Measurements from ENCODE around the gene KLK8. TPM values are rescaled to one million over a fixed set of nuclear protein-coding genes. Genes with fewer than 3 reads are reported as not detected.

Gene KLK8
- total RNA-seq, 1 experiment from 2014 or later: 4.4 TPM

GRCh38 chr19:50998686-50999085 is 2.7 kb downstream of the KLK8 start:
- no peak for ATAC-seq
- H3K4me3 Mint-ChIP-seq: no peak overlapping the region
- H3K9me3 Mint-ChIP-seq: peaks cover 10% of the 10 kb centered on the region
- peaks cover 49% of the 10 kb centered on the region for H3K27me3 Mint-ChIP-seq (ENCODE audit: low read depth)
- TF ChIP-seq ZNF121 (CRISPR knock-in tag; IDR thresholded peaks at IDR 0.05) (no peak), ZNF396 (CRISPR knock-in tag; IDR thresholded peaks at IDR 0.05; ENCODE audit: borderline replicate concordance) (no peak), ETV6 (CRISPR knock-in tag; IDR thresholded peaks at IDR 0.05) (no peak), OVOL2 (CRISPR knock-in tag; IDR thresholded peaks at IDR 0.05; ENCODE audit: borderline replicate concordance) (no peak)
- TF ChIP-seq, protein P1, sequence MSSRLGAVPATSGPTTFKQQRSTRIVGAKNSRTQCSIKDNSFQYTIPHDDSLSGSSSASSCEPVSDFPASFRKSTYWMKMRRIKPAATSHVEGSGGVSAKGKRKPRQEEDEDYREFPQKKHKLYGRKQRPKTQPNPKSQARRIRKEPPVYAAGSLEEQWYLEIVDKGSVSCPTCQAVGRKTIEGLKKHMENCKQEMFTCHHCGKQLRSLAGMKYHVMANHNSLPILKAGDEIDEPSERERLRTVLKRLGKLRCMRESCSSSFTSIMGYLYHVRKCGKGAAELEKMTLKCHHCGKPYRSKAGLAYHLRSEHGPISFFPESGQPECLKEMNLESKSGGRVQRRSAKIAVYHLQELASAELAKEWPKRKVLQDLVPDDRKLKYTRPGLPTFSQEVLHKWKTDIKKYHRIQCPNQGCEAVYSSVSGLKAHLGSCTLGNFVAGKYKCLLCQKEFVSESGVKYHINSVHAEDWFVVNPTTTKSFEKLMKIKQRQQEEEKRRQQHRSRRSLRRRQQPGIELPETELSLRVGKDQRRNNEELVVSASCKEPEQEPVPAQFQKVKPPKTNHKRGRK (CRISPR knock-in tag; IDR thresholded peaks at IDR 0.05; ENCODE audit: borderline replicate concordance): no peak
- TF ChIP-seq, protein P2, sequence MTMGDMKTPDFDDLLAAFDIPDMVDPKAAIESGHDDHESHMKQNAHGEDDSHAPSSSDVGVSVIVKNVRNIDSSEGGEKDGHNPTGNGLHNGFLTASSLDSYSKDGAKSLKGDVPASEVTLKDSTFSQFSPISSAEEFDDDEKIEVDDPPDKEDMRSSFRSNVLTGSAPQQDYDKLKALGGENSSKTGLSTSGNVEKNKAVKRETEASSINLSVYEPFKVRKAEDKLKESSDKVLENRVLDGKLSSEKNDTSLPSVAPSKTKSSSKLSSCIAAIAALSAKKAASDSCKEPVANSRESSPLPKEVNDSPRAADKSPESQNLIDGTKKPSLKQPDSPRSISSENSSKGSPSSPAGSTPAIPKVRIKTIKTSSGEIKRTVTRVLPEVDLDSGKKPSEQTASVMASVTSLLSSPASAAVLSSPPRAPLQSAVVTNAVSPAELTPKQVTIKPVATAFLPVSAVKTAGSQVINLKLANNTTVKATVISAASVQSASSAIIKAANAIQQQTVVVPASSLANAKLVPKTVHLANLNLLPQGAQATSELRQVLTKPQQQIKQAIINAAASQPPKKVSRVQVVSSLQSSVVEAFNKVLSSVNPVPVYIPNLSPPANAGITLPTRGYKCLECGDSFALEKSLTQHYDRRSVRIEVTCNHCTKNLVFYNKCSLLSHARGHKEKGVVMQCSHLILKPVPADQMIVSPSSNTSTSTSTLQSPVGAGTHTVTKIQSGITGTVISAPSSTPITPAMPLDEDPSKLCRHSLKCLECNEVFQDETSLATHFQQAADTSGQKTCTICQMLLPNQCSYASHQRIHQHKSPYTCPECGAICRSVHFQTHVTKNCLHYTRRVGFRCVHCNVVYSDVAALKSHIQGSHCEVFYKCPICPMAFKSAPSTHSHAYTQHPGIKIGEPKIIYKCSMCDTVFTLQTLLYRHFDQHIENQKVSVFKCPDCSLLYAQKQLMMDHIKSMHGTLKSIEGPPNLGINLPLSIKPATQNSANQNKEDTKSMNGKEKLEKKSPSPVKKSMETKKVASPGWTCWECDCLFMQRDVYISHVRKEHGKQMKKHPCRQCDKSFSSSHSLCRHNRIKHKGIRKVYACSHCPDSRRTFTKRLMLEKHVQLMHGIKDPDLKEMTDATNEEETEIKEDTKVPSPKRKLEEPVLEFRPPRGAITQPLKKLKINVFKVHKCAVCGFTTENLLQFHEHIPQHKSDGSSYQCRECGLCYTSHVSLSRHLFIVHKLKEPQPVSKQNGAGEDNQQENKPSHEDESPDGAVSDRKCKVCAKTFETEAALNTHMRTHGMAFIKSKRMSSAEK (CRISPR knock-in tag; IDR thresholded peaks at IDR 0.05; ENCODE audit: borderline replicate concordance): no peak
- 0 out of 2 replicates have a peak, but pooled peaks cover 3% of the 10 kb centered on the region for H3K36me3 Mint-ChIP-seq
- H3K27ac Mint-ChIP-seq: no peak overlapping the region
- ChIA-PET CTCF (interaction anchor here (2.1 to 6.0 kb wide), 2 partner anchors 19 to 22 kb away, joined by 7 to 94 read pairs; no protein-coding TSS in a partner anchor), POLR2A (no interaction called here)
- H3K4me1 Mint-ChIP-seq: peaks cover 24% of the 10 kb centered on the region
- DNase-seq (ENCODE audit: low spot score): no peak

GRCh38 chr19:50998061-50998460 is 3.3 kb downstream of the KLK8 start:
- H3K27ac Mint-ChIP-seq: no peak overlapping the region
- H3K4me3 Mint-ChIP-seq: no peak overlapping the region
- peaks cover 10% of the 10 kb centered on the region for H3K9me3 Mint-ChIP-seq
- no peak for DNase-seq (ENCODE audit: low spot score)
- ATAC-seq: no peak
- peaks cover 24% of the 10 kb centered on the region for H3K4me1 Mint-ChIP-seq
- 0 out of 2 replicates have a peak, but pooled peaks cover 3% of the 10 kb centered on the region for H3K36me3 Mint-ChIP-seq
- CTCF ChIA-PET: interaction anchor here (0.6 to 2.1 kb wide), 2 partner anchors 19 to 23 kb away, joined by 3 to 7 read pairs; no protein-coding TSS in a partner anchor
- peaks cover 45% of the 10 kb centered on the region for H3K27me3 Mint-ChIP-seq (ENCODE audit: low read depth)
- POLR2A ChIA-PET: no interaction called here
- TF ChIP-seq ESRRA (CRISPR knock-in tag; IDR thresholded peaks at IDR 0.05; ENCODE audit: borderline replicate concordance) (no peak), ERG (CRISPR knock-in tag; IDR thresholded peaks at IDR 0.05) (no peak), CTCF (IDR thresholded peaks at IDR 0.05) (no peak), ZNF121 (CRISPR knock-in tag; IDR thresholded peaks at IDR 0.05) (no peak), MAX (CRISPR knock-in tag; IDR thresholded peaks at IDR 0.05) (no peak), KAT7 (CRISPR knock-in tag; IDR thresholded peaks at IDR 0.05; ENCODE audit: borderline replicate concordance) (no peak), MLX (CRISPR knock-in tag; IDR thresholded peaks at IDR 0.05) (no peak), NR1H2 (CRISPR knock-in tag; IDR thresholded peaks at IDR 0.05) (no peak), JUN (CRISPR knock-in tag; IDR thresholded peaks at IDR 0.05) (no peak), ZNF396 (CRISPR knock-in tag; IDR thresholded peaks at IDR 0.05; ENCODE audit: borderline replicate concordance) (no peak), SMAD4 (CRISPR knock-in tag; IDR thresholded peaks at IDR 0.05) (no peak), ATF1 (CRISPR knock-in tag; IDR thresholded peaks at IDR 0.05) (no peak), ZNF232 (CRISPR knock-in tag; IDR thresholded peaks at IDR 0.05) (no peak), NFE2L1 (CRISPR knock-in tag; IDR thresholded peaks at IDR 0.05) (no peak)
- TF ChIP-seq, protein P1 (CRISPR knock-in tag; IDR thresholded peaks at IDR 0.05; ENCODE audit: borderline replicate concordance): no peak
- TF ChIP-seq, protein P3, sequence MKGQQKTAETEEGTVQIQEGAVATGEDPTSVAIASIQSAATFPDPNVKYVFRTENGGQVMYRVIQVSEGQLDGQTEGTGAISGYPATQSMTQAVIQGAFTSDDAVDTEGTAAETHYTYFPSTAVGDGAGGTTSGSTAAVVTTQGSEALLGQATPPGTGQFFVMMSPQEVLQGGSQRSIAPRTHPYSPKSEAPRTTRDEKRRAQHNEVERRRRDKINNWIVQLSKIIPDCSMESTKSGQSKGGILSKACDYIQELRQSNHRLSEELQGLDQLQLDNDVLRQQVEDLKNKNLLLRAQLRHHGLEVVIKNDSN (CRISPR knock-in tag; IDR thresholded peaks at IDR 0.05): no peak

Measured in WTC11 (cell line).